Hepatocyte (in vitro differentiated cells): Measurements from ENCODE around the gene PAK1. TPM values are rescaled to one million over a fixed set of nuclear protein-coding genes. Genes with fewer than 3 reads are reported as not detected.

Experiments used
- DNase-seq: peaks from one replicate; pipeline ENCODE4 v3.0.0-alpha.2; 2016; ENCODE audit warnings: low spot score
- H2AFZ ChIP-seq: fragments of 200-600 bp; sonication (generic); 2 replicates; pipeline ENCODE4 v1.6.0; 2016; ENCODE audit warnings: antibody characterized with exemption, mild to moderate bottlenecking
- H3K27ac ChIP-seq: fragments of 200-600 bp; sonication (generic); 2 replicates; pipeline ENCODE4 v1.5.1; 2016; ENCODE audit warnings: mild to moderate bottlenecking
- H3K27me3 ChIP-seq: fragments of 200-600 bp; sonication (generic); 2 replicates; pipeline ENCODE4 v1.6.1; 2016
- H3K36me3 ChIP-seq: fragments of 200-600 bp; sonication (generic); replicated peaks from 2 replicates; pipeline ENCODE4 v1.5.1; 2016; ENCODE audit warnings: low read depth; ENCODE audit not compliant: insufficient read depth
- H3K4me1 ChIP-seq: fragments of 200-600 bp; sonication (generic); 2 replicates; pipeline ENCODE4 v1.5.1; 2016; ENCODE audit warnings: mild to moderate bottlenecking, moderate library complexity; ENCODE audit not compliant: insufficient read depth
- H3K4me2 ChIP-seq: fragments of 200-600 bp; sonication (generic); 2 replicates; pipeline ENCODE4 v1.6.0; 2016
- H3K4me3 ChIP-seq: fragments of 200-600 bp; sonication (generic); 2 replicates; pipeline ENCODE4 v1.5.1; 2016; ENCODE audit warnings: mild to moderate bottlenecking
- H3K79me2 ChIP-seq: fragments of 200-600 bp; sonication (generic); 2 replicates; pipeline ENCODE4 v1.6.0; 2017; ENCODE audit warnings: mild to moderate bottlenecking
- H3K9me2 ChIP-seq: fragments of 200-600 bp; sonication (generic); replicated peaks from 2 replicates; pipeline ENCODE4 v1.6.0; 2017; ENCODE audit warnings: mild to moderate bottlenecking; ENCODE audit not compliant: insufficient read depth
- H3K9me3 ChIP-seq: fragments of 200-600 bp; sonication (generic); 2 replicates; pipeline ENCODE4 v1.5.1; 2016; ENCODE audit warnings: low read depth, mild to moderate bottlenecking
- H4K20me1 ChIP-seq: fragments of 200-600 bp; sonication (generic); 2 replicates; pipeline ENCODE4 v1.6.0; 2016; ENCODE audit warnings: mild to moderate bottlenecking; ENCODE audit not compliant: insufficient read depth, poor library complexity, severe bottlenecking
- CTCF ChIP-seq: fragments of 200-600 bp; sonication (generic); IDR thresholded peaks from 2 replicates; pipeline ENCODE4 v1.5.1; 2016; ENCODE audit warnings: antibody characterized with exemption, mild to moderate bottlenecking; ENCODE audit not compliant: poor library complexity
- EZH2 ChIP-seq: fragments of 200-600 bp; sonication (generic); IDR thresholded peaks from 2 replicates; pipeline ENCODE4 v1.6.1; 2016; ENCODE audit warnings: antibody characterized with exemption, mild to moderate bottlenecking, borderline replicate concordance
- EZH2phosphoT487 ChIP-seq: fragments of 200-600 bp; sonication (generic); IDR thresholded peaks from one replicate; pipeline ENCODE4 v1.6.1; 2018; ENCODE audit warnings: antibody characterized with exemption, mild to moderate bottlenecking, low read depth, moderate library complexity; ENCODE audit not compliant: unreplicated experiment, severe bottlenecking
- WGBS: methylation state at CpG from one replicate; pipeline ENCODE4 v1.1.6; 2016; ENCODE audit warnings: low lambda C conversion rate; ENCODE audit errors: missing lambda C conversion rate; 5-methylcytosine and 5-hydroxymethylcytosine counted together
- polyA plus RNA-seq: library from polyadenylated mRNA; unstranded; fragments of >200 nt; fragmentation: Nextera tagmentation; extraction: Ambion mirVana; gene quantifications from 2 replicates; pipeline ENCODE4 v1.2.1, GENCODE V29; 2016
- total RNA-seq: library from RNA; depleted of rRNA; stranded (reverse); fragments of >200 nt; gene quantifications from 2 replicates; pipeline ENCODE4 v1.2.3, GENCODE V29; 2014

Gene PAK1
- total and polyA plus RNA-seq, 2 experiments from 2014 or later, result 30.3 to 62.0 TPM

DNA sequence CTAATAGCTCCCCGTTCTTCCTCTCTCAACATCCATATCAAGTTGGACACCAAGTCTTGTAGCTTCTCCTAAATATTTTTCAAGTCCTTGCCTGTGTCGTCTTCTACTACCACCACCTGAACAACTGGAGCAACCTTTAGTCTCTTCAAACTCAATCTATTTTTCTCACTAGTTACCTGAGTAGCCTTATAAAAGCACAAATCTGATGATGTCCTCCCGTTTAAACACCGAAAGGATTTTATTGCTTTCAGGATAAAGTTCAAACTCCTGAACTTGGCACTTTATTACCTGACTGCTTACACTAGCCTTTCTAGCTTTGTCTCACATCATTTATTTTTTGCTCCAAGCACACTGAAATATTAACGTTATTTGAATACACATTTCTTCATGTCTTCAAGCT lies 1.3 kb upstream of the PAK1 start:
- H3K9me3 ChIP-seq, result no peaks in the 10 kb centered on the region
- TF ChIP-seq EZH2phosphoT487 (no peak), CTCF (no peak), EZH2 (no peak)
- peaks cover 20% of the 10 kb centered on the region for H3K4me1 ChIP-seq
- peak; percentile 36 for DNase-seq
- no peaks in the 10 kb centered on the region for H3K9me2 ChIP-seq
- peak overlapping the region; percentile 92 for H3K27ac ChIP-seq
- no peak overlapping the region for H2AFZ ChIP-seq
- WGBS, result 67% methylated on average over 5 of the region's 5 CpGs
- no peaks in the 10 kb centered on the region for H4K20me1 ChIP-seq
- H3K4me2 ChIP-seq, result peak overlapping the region; percentile 79
- H3K36me3 ChIP-seq, result no peaks in the 10 kb centered on the region
- H3K4me3 ChIP-seq, result no peak overlapping the region
- H3K79me2 ChIP-seq, result peaks cover 16% of the 10 kb centered on the region
- H3K27me3 ChIP-seq, result no peaks in the 10 kb centered on the region

- Histone ChIP-seq H3K27ac (peak overlapping the region; percentile 92), H3K9me3 (no peaks in the 10 kb centered on the region), H4K20me1 (no peaks in the 10 kb centered on the region), H3K9me2 (no peaks in the 10 kb centered on the region), H3K4me3 (no peak overlapping the region), H3K79me2 (peaks cover 21% of the 10 kb centered on the region), H3K4me1 (peaks cover 21% of the 10 kb centered on the region), H2AFZ (peak overlapping the region; percentile 34), H3K27me3 (no peaks in the 10 kb centered on the region), H3K4me2 (peak overlapping the region; percentile 79), H3K36me3 (no peaks in the 10 kb centered on the region)
- 53% methylated on average over 10 of the region's 10 CpGs for WGBS
- DNase-seq, result peak; percentile 26
- TF ChIP-seq EZH2 (no peak), EZH2phosphoT487 (no peak), CTCF (no peak)
Observed at GRCh38 chr11:77474684-77475060, 778 bp upstream of the PAK1 start.

GRCh38 chr11:77472991-77473800 lies 698 bp downstream of the PAK1 start:
- no peaks in the 10 kb centered on the region for H3K27me3 ChIP-seq
- 0% methylated on average over 27 of the region's 80 CpGs for WGBS
- no peaks in the 10 kb centered on the region for H4K20me1 ChIP-seq
- peaks cover 36% of the 10 kb centered on the region for H3K79me2 ChIP-seq
- H3K4me3 ChIP-seq, result peak overlapping the region; percentile 87
- peak overlapping the region; percentile 34 for H2AFZ ChIP-seq
- no peaks in the 10 kb centered on the region for H3K36me3 ChIP-seq
- no peaks in the 10 kb centered on the region for H3K9me2 ChIP-seq
- H3K9me3 ChIP-seq, result no peaks in the 10 kb centered on the region
- peak; percentile 77 for DNase-seq
- H3K27ac ChIP-seq, result peak overlapping the region; percentile 92
- peak overlapping the region; percentile 79 for H3K4me2 ChIP-seq
- no peak for TF ChIP-seq EZH2
- no peak for TF ChIP-seq EZH2phosphoT487
- TF ChIP-seq CTCF, result no peak
- peaks cover 35% of the 10 kb centered on the region for H3K4me1 ChIP-seq
